ENCODE data around the gene ARL15.

ARL15 gene

GRCh38 chr5:53917826-53918225 lies 392.5 kb downstream of the ARL15 start:
- no peak for DNase-seq (ENCODE audit: low read depth)
- TF ChIP-seq CTCF (IDR thresholded peaks at IDR 0.05; ENCODE audit: low read depth, low read length, missing control alignments), result no peak
- H3K4me3 ChIP-seq (ENCODE audit: low read depth, low read length), result no peak overlapping the region

GRCh38 chr5:53917095-53917494 lies 393.3 kb downstream of the ARL15 start:
- no peak for TF ChIP-seq CTCF (IDR thresholded peaks at IDR 0.05; ENCODE audit: low read depth, low read length, missing control alignments)
- DNase-seq (ENCODE audit: low read depth), result no peak
- H3K4me3 ChIP-seq (ENCODE audit: low read depth, low read length), result no peak overlapping the region

- H3K4me3 ChIP-seq (ENCODE audit: low read depth, low read length), result no peak overlapping the region
- TF ChIP-seq CTCF (IDR thresholded peaks at IDR 0.05; ENCODE audit: low read depth, low read length, missing control alignments), result no peak
- DNase-seq (ENCODE audit: low read depth), result no peak
Measured at GRCh38 chr5:53915120-53915519, 395.3 kb downstream of the ARL15 start.

- no peak for DNase-seq (ENCODE audit: low read depth)
- TF ChIP-seq CTCF (IDR thresholded peaks at IDR 0.05; ENCODE audit: low read depth, low read length, missing control alignments), result no peak
Measured at GRCh38 chr5:53913941-53914340, 396.4 kb downstream of the ARL15 start.

GRCh38 chr5:53908757-53909156 lies 401.6 kb downstream of the ARL15 start:
- TF ChIP-seq CTCF (IDR thresholded peaks at IDR 0.05; ENCODE audit: low read depth, low read length, missing control alignments), result no peak
- no peak for DNase-seq (ENCODE audit: low read depth)
- H3K4me3 ChIP-seq (ENCODE audit: low read depth, low read length), result no peak overlapping the region

More at GRCh38 chr5:53913941-53914340, 396.4 kb downstream of the ARL15 start:
- H3K4me3 ChIP-seq (ENCODE audit: low read depth, low read length), result no peak overlapping the region

- H3K4me3 ChIP-seq (ENCODE audit: low read depth, low read length), result no peak overlapping the region
- DNase-seq (ENCODE audit: low read depth), result no peak
- no peak for TF ChIP-seq CTCF (IDR thresholded peaks at IDR 0.05; ENCODE audit: low read depth, low read length, missing control alignments)
Measured at GRCh38 chr5:53907827-53908226, 402.5 kb downstream of the ARL15 start.

GRCh38 chr5:53906736-53907135 lies 403.6 kb downstream of the ARL15 start:
- DNase-seq (ENCODE audit: low read depth), result no peak
- H3K4me3 ChIP-seq (ENCODE audit: low read depth, low read length), result no peak overlapping the region
- TF ChIP-seq CTCF (IDR thresholded peaks at IDR 0.05; ENCODE audit: low read depth, low read length, missing control alignments), result no peak
